SK-N-SH (cell line): Measurements from ENCODE around the gene ERH. TPM values are rescaled to one million over a fixed set of nuclear protein-coding genes. Genes with fewer than 3 reads are reported as not detected.
A peak's percentile ranks its signal among the peaks of the same experiment; 100 is the strongest.

Experiments
- CTCF ChIA-PET: fragments of 300-600, 350-600 bp; formaldehyde crosslinking; extraction: SDS; loops from one replicate; lab custom pipeline; 2021; lab: Yijun Ruan, JAX
- POLR2A ChIA-PET: fragments of 350-600 bp; sonication (Branson Sonifier 250); formaldehyde crosslinking; extraction: SDS; loops from one replicate; lab custom pipeline; 2020; ENCODE audit warnings: antibody characterized with exemption, inconsistent platforms; lab: Yijun Ruan, JAX
- DNase-seq: peaks from one replicate; pipeline ENCODE4 v3.0.0; 2012
- H2AFZ ChIP-seq: fragments of 200-600 bp; sonication (generic); 2 replicates; pipeline ENCODE4 v1.8.1; 2016; ENCODE audit warnings: antibody characterized with exemption, mild to moderate bottlenecking, low read depth
- H3F3A ChIP-seq: fragments of 200-600 bp; sonication (generic); replicated peaks from 2 replicates; pipeline ENCODE3; 2016; ENCODE audit warnings: antibody characterized with exemption, mild to moderate bottlenecking; ENCODE audit not compliant: insufficient read depth
- H3K27ac ChIP-seq, 2 experiments: fragments of 200-500 bp in 1 of 2; fragments of 200-600 bp in 1 of 2; sonication (Bioruptor generic) in 1 of 2; sonication (generic), shearing (Covaris generic) in 1 of 2; 2 replicates each; pipeline versions ENCODE4 v1.5.1 to v1.6.1; 2014 to 2016; ENCODE audit warnings: low read depth in 2 of 2, inconsistent platforms in 1 of 2, low read length in 1 of 2, mild to moderate bottlenecking in 1 of 2, mixed read lengths in 1 of 2
- H3K27me3 ChIP-seq: fragments of 200-600 bp; sonication (generic), shearing (Covaris generic); 2 replicates; pipeline ENCODE4 v1.6.1; 2016; ENCODE audit warnings: mixed run types; ENCODE audit not compliant: insufficient read depth
- H3K36me3 ChIP-seq, 2 experiments: fragments of 200-500 bp in 1 of 2; fragments of 200-600 bp in 1 of 2; sonication (Bioruptor generic) in 1 of 2; sonication (generic) in 1 of 2; replicated peaks in 1 of 2; 2 replicates each; pipeline versions ENCODE3 to v1.5.1; 2014 to 2016; ENCODE audit warnings: low read length in 1 of 2, mild to moderate bottlenecking in 1 of 2; ENCODE audit not compliant: insufficient read depth in 2 of 2, control insufficient read depth in 1 of 2
- H3K4me1 ChIP-seq, 2 experiments: fragments of 200-500 bp in 1 of 2; fragments of 200-600 bp in 1 of 2; sonication (Bioruptor generic) in 1 of 2; sonication (generic), shearing (Covaris generic) in 1 of 2; 2 replicates each; pipeline versions ENCODE4 v1.5.1 to v1.6.1; 2014 to 2016; ENCODE audit warnings: low read depth in 1 of 2, low read length in 1 of 2, mixed run types in 1 of 2; ENCODE audit not compliant: insufficient read depth in 2 of 2, control insufficient read depth in 1 of 2
- H3K4me2 ChIP-seq: fragments of 200-600 bp; sonication (generic), shearing (Covaris generic); 2 replicates; pipeline ENCODE4 v1.6.1; 2017; ENCODE audit warnings: mixed run types
- H3K4me3 ChIP-seq, 2 experiments: fragments of 200-500 bp in 1 of 2; fragments of 200-600 bp in 1 of 2; sonication (Bioruptor generic) in 1 of 2; sonication (generic), shearing (Covaris generic) in 1 of 2; 2 replicates each; pipeline versions ENCODE4 v1.5.1 to v1.8.1; 2014 to 2016; ENCODE audit warnings: low read depth in 2 of 2, inconsistent platforms in 1 of 2, low read length in 1 of 2, mild to moderate bottlenecking in 1 of 2, mixed read lengths in 1 of 2, moderate library complexity in 1 of 2
- H3K79me2 ChIP-seq: fragments of 200-600 bp; sonication (generic); 2 replicates; pipeline ENCODE4 v1.8.1; 2017; ENCODE audit warnings: mild to moderate bottlenecking; ENCODE audit not compliant: insufficient read depth
- H3K9ac ChIP-seq: fragments of 200-600 bp; sonication (generic); 2 replicates; pipeline ENCODE4 v1.6.1; 2017; ENCODE audit warnings: mixed run types
- H3K9me2 ChIP-seq: fragments of 200-600 bp; sonication (generic); 2 replicates; pipeline ENCODE4 v1.6.1; 2017; ENCODE audit warnings: mixed run types
- H3K9me3 ChIP-seq: fragments of 200-600 bp; sonication (generic); 2 replicates; pipeline ENCODE4 v1.6.1; 2017; ENCODE audit warnings: mixed run types, mild to moderate bottlenecking, moderate library complexity
- H4K20me1 ChIP-seq: fragments of 200-600 bp; sonication (generic); 2 replicates; pipeline ENCODE4 v1.6.1; 2017; ENCODE audit warnings: mild to moderate bottlenecking, mixed run types; ENCODE audit not compliant: insufficient read depth
- ELF1 ChIP-seq: IDR thresholded peaks from 2 replicates; pipeline ENCODE4 v1.4.0; 2012
- EP300 ChIP-seq, 2 experiments: IDR thresholded peaks; 2 replicates each; pipeline versions ENCODE4 v1.4.0 to v1.6.1; 2012; ENCODE audit warnings: borderline replicate concordance in 1 of 2, low read depth in 1 of 2, low read length in 1 of 2
- FOXM1 ChIP-seq: IDR thresholded peaks from 2 replicates; pipeline ENCODE4 v1.4.0; 2012; ENCODE audit warnings: low read depth, mild to moderate bottlenecking
- GABPA ChIP-seq: IDR thresholded peaks from 2 replicates; pipeline ENCODE4 v1.4.0; 2012; ENCODE audit warnings: low read depth, mild to moderate bottlenecking
- MAX ChIP-seq: IDR thresholded peaks from 2 replicates; pipeline ENCODE4 v1.4.0; 2012; ENCODE audit warnings: low read depth
- MXI1 ChIP-seq: IDR thresholded peaks from 2 replicates; pipeline ENCODE4 v1.6.1; 2012; ENCODE audit warnings: mild to moderate bottlenecking, low read depth, low read length, improper control_type of control experiment
- NRF1 ChIP-seq: IDR thresholded peaks from 2 replicates; pipeline ENCODE4 v1.6.1; 2012; ENCODE audit warnings: low read depth, mild to moderate bottlenecking, low read length
- POLR2AphosphoS5 ChIP-seq: IDR thresholded peaks from 2 replicates; pipeline ENCODE4 v1.6.1; 2012; ENCODE audit warnings: low read depth, low read length
- RAD21 ChIP-seq: IDR thresholded peaks from 2 replicates; pipeline ENCODE4 v1.6.1; 2012; ENCODE audit warnings: mild to moderate bottlenecking, low read length
- RCOR1 ChIP-seq: fragments of 150-350 bp; IDR thresholded peaks from 2 replicates; pipeline ENCODE4 v1.6.1; 2017; ENCODE audit warnings: antibody characterized with exemption, low read length
- REST ChIP-seq: IDR thresholded peaks from 2 replicates; pipeline ENCODE4 v1.6.1; 2012; ENCODE audit warnings: mild to moderate bottlenecking, low read depth, low read length, moderate library complexity
- RXRA ChIP-seq: IDR thresholded peaks from 2 replicates; pipeline ENCODE4 v1.4.0; 2012; ENCODE audit warnings: low read depth, mild to moderate bottlenecking, borderline replicate concordance
- SIN3A ChIP-seq: IDR thresholded peaks from 2 replicates; pipeline ENCODE4 v1.6.1; 2012; ENCODE audit warnings: low read depth, mild to moderate bottlenecking, low read length, moderate library complexity, borderline replicate concordance
- SMC3 ChIP-seq: IDR thresholded peaks from 2 replicates; pipeline ENCODE4 v1.6.1; 2012; ENCODE audit warnings: low read depth, low read length, improper control_type of control experiment
- TAF1 ChIP-seq: IDR thresholded peaks from 2 replicates; pipeline ENCODE4 v1.6.1; 2012; ENCODE audit warnings: low read depth, mild to moderate bottlenecking, low read length, moderate library complexity, borderline replicate concordance
- YY1 ChIP-seq: IDR thresholded peaks from 2 replicates; pipeline ENCODE4 v1.4.0; 2012; ENCODE audit warnings: low read depth, mild to moderate bottlenecking
- ZBTB33 ChIP-seq: IDR thresholded peaks from 2 replicates; pipeline ENCODE4 v1.4.0; 2012; ENCODE audit warnings: low read depth, borderline replicate concordance
- WGBS: methylation state at CpG from one replicate; pipeline ENCODE4 v1.1.6; 2017; ENCODE audit warnings: low lambda C conversion rate; 5-methylcytosine and 5-hydroxymethylcytosine counted together
- polyA plus RNA-seq, 3 experiments: library from polyadenylated mRNA; depleted of rRNA; stranded (reverse); fragments of >200 nt; gene quantifications; 2 replicates each; pipeline ENCODE4 v1.2.3, GENCODE V29; 2012

The ERH gene
- polyA plus RNA-seq, 1 of the 3 experiments (the other 2 are of a cell fraction), result 186 TPM

GRCh38 chr14:69404478-69404877 is 6.4 kb upstream of the ERH start:
- Histone ChIP-seq H4K20me1 (peaks cover 71% of the 10 kb centered on the region), H3K27me3 (no peaks in the 10 kb centered on the region), H3K79me2 (peaks cover 99% of the 10 kb centered on the region), H3K4me2 (no peak overlapping the region), H3F3A (peaks cover 6% of the 10 kb centered on the region), H3K27ac (no peak overlapping the region), H3K9me3 (no peaks in the 10 kb centered on the region), H3K4me3 (no peak overlapping the region), H3K9me2 (no peaks in the 10 kb centered on the region), H3K4me1 (peaks cover 0 to 19% of the 10 kb centered on the region in 2 experiments; a peak in 2 of 4 replicates), H3K9ac (no peak overlapping the region), H2AFZ (no peak overlapping the region), H3K36me3 (peaks cover 0 to 13% of the 10 kb centered on the region in 2 experiments)
- 65% methylated on average over 3 of the region's 3 CpGs for WGBS
- ChIA-PET CTCF (interaction anchor here (0.8 to 1.2 kb wide), 2 partner anchors 48 to 52 kb away, joined by 3 to 5 read pairs; no protein-coding TSS in a partner anchor), POLR2A (no interaction called here)
- no peak for DNase-seq
- TF ChIP-seq TAF1 (no peak), SIN3A (no peak), SMC3 (no peak), FOXM1 (no peak), RAD21 (no peak), MXI1 (no peak), RXRA (no peak), REST (no peak)

GRCh38 chr14:69401841-69402240 is 3.7 kb upstream of the ERH start:
- no peak for DNase-seq
- no peak overlapping the region for H3K9ac ChIP-seq
- H3K79me2 ChIP-seq, result peaks cover 93% of the 10 kb centered on the region
- peak overlapping the region in 1 of 2 experiments; percentile 83; a peak in 2 of 4 replicates for H3K4me3 ChIP-seq
- peaks cover 0 to 8% of the 10 kb centered on the region in 2 experiments for H3K36me3 ChIP-seq
- no peaks in the 10 kb centered on the region for H3K9me2 ChIP-seq
- CTCF ChIA-PET, result no interaction called here
- H3K4me1 ChIP-seq, result peaks cover under 1 to 24% of the 10 kb centered on the region in 2 experiments; a peak in 3 of 4 replicates
- peaks cover 65% of the 10 kb centered on the region for H4K20me1 ChIP-seq
- H2AFZ ChIP-seq, result no peak overlapping the region
- WGBS, result 93% methylated on average over 2 of the region's 2 CpGs
- no peak overlapping the region for H3K27ac ChIP-seq
- H3K9me3 ChIP-seq, result no peaks in the 10 kb centered on the region
- no peaks in the 10 kb centered on the region for H3K27me3 ChIP-seq
- H3K4me2 ChIP-seq, result peak overlapping the region; percentile 90
- POLR2A ChIA-PET, result no interaction called here
- H3F3A ChIP-seq, result peaks cover 6% of the 10 kb centered on the region
- TF ChIP-seq MAX, result no peak
- no peak for TF ChIP-seq SMC3
- no peak for TF ChIP-seq GABPA
- no peak for TF ChIP-seq NRF1
- TF ChIP-seq ELF1, result no peak
- TF ChIP-seq ZBTB33, result no peak
- no peak for TF ChIP-seq MXI1
- no peak for TF ChIP-seq EP300 (IDR thresholded peaks at IDR 0.05; ENCODE audit: borderline replicate concordance in 1 of 2, low read depth in 1 of 2, low read length in 1 of 2)
- TF ChIP-seq TAF1, result no peak
- TF ChIP-seq RCOR1, result no peak
- no peak for TF ChIP-seq FOXM1
- TF ChIP-seq REST, result no peak
- TF ChIP-seq SIN3A, result no peak
- no peak for TF ChIP-seq YY1
- no peak for TF ChIP-seq RXRA
- no peak for TF ChIP-seq POLR2AphosphoS5
